ENCODE results near the gene AFF1. TPM values are rescaled to one million over a fixed set of nuclear protein-coding genes. Genes with fewer than 3 reads are reported as not detected.

The AFF1 gene
- total and polyA plus RNA-seq, 2 donors (not counting 1 experiment from before 2014, with no cell fraction given) = 15.5 to 21.1 TPM

DNA sequence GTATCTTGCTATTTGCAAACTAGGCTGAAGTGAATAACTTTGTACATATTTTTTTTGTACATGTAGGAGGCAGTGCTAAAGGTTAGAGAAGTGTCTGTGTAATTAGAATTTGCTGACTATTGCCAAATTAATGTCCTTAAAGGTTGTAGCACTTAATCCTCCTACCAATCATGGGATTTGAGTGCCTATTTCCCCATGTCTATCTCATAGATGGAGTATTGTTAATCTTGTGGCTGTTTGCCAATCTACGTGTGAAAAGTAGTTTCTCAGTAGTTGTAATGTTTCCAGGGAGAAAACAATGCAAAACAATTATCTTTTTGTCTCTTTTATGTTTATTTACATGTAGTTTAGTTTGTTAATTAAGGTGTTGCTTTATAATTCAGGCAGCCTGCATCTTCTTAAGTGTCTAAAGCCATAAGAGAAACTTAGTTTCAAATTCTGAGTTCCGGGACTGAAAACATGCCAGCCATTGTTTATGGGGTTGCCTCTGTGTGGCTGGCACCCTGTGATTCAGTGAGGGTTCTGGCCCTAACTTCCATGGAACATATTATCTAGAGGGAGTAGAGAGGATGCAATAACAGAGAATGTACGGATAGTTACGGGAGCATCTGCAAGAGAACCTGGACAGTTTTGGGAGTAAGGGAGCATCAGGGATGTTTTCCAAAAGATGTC, 143.2 kb downstream of the AFF1 start:
- Histone ChIP-seq H3K27me3 (ENCODE audit: control insufficient read depth, insufficient read depth, low read length) (no peaks in the 10 kb centered on the region), H3K9me3 (ENCODE audit: control insufficient read depth, insufficient read depth, low read depth, low read length) (no peaks in the 10 kb centered on the region), H3K79me2 (ENCODE audit: control insufficient read depth, insufficient read depth, low read length) (peaks cover 12% of the 10 kb centered on the region), H3K9ac (ENCODE audit: insufficient read depth, low read length) (no peak overlapping the region), H3K4me2 (ENCODE audit: extremely low read depth, insufficient read depth, low read length) (peak overlapping the region; percentile 1), H3K36me3 (ENCODE audit: control insufficient read depth, insufficient read depth, low read length) (no peaks in the 10 kb centered on the region), H3K4me1 (ENCODE audit: control insufficient read depth, extremely low read depth, insufficient read depth, low read length) (peaks cover 11% of the 10 kb centered on the region), H2AFZ (ENCODE audit: low read length) (no peak overlapping the region), H3K4me3 (replicated peaks in 1 of 4; ENCODE audit: control extremely low read depth in 1 of 4, insufficient read depth in 1 of 4, low read depth in 3 of 4, low read length in 4 of 4) (no peak overlapping the region), H4K20me1 (ENCODE audit: control insufficient read depth, extremely low read depth, insufficient read depth, low read length) (no peaks in the 10 kb centered on the region), H3K27ac (ENCODE audit: insufficient read depth, low read length) (no peak overlapping the region)
- DNase-seq (ENCODE audit: low read depth in 2 of 2) = no peak
- TF ChIP-seq, protein P1, sequence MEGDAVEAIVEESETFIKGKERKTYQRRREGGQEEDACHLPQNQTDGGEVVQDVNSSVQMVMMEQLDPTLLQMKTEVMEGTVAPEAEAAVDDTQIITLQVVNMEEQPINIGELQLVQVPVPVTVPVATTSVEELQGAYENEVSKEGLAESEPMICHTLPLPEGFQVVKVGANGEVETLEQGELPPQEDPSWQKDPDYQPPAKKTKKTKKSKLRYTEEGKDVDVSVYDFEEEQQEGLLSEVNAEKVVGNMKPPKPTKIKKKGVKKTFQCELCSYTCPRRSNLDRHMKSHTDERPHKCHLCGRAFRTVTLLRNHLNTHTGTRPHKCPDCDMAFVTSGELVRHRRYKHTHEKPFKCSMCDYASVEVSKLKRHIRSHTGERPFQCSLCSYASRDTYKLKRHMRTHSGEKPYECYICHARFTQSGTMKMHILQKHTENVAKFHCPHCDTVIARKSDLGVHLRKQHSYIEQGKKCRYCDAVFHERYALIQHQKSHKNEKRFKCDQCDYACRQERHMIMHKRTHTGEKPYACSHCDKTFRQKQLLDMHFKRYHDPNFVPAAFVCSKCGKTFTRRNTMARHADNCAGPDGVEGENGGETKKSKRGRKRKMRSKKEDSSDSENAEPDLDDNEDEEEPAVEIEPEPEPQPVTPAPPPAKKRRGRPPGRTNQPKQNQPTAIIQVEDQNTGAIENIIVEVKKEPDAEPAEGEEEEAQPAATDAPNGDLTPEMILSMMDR (conservative IDR thresholded peaks at IDR 0.05 in 1 of 2, IDR thresholded peaks at IDR 0.05 in 1 of 2; ENCODE audit: low read depth in 1 of 2, low read length in 2 of 2) = no peak

DNA sequence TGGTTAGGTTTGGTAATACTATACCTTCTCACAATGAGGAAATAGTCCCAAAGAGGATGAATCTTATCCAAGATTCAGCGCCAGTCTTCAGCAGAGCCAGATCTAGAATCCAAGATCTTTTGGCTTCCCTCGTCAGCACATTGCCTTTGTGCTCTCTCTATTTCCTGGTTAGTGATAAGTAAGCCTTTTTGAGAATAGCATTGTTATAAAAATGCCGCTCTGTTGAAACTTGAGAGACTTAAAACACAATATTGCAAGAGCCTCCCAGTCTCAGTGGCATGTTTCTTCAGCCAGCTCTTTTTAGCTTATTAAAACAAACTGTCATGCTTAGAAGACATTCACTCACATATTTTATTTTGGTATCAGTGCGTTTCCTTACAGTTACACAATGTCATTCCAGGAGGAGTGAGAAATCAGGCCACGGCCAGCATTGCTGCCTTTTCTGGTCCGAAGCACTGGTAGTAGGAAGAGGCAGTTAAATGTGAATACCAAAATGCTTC, 144.2 kb downstream of the AFF1 start:
- no peaks in the 10 kb centered on the region for H3K27me3 ChIP-seq (ENCODE audit: control insufficient read depth, insufficient read depth, low read length)
- TF ChIP-seq, protein P1 (conservative IDR thresholded peaks at IDR 0.05 in 1 of 2, IDR thresholded peaks at IDR 0.05 in 1 of 2; ENCODE audit: low read depth in 1 of 2, low read length in 2 of 2) = no peak
- TF ChIP-seq EZH2 (IDR thresholded peaks at IDR 0.05; ENCODE audit: low read length, missing control alignments) = no peak
- no peak overlapping the region for H3K9ac ChIP-seq (ENCODE audit: insufficient read depth, low read length)
- DNase-seq (ENCODE audit: low read depth in 2 of 2) = peak; percentile 74 to 92
- H3K4me1 ChIP-seq (ENCODE audit: control insufficient read depth, extremely low read depth, insufficient read depth, low read length) = peaks cover 7% of the 10 kb centered on the region
- no peaks in the 10 kb centered on the region for H3K36me3 ChIP-seq (ENCODE audit: control insufficient read depth, insufficient read depth, low read length)
- H3K4me3 ChIP-seq (replicated peaks in 1 of 4; ENCODE audit: control extremely low read depth in 1 of 4, insufficient read depth in 1 of 4, low read depth in 3 of 4, low read length in 4 of 4) = peak overlapping the region in 3 of 4 experiments; percentile 5 to 30 (median 8)
- no peaks in the 10 kb centered on the region for H4K20me1 ChIP-seq (ENCODE audit: control insufficient read depth, extremely low read depth, insufficient read depth, low read length)
- peaks cover 12% of the 10 kb centered on the region for H3K79me2 ChIP-seq (ENCODE audit: control insufficient read depth, insufficient read depth, low read length)
- no peak overlapping the region for H2AFZ ChIP-seq (ENCODE audit: low read length)
- H3K27ac ChIP-seq (ENCODE audit: insufficient read depth, low read length) = peak overlapping the region; percentile 46
- H3K9me3 ChIP-seq (ENCODE audit: control insufficient read depth, insufficient read depth, low read depth, low read length) = no peaks in the 10 kb centered on the region
- H3K4me2 ChIP-seq (ENCODE audit: extremely low read depth, insufficient read depth, low read length) = peak overlapping the region; percentile 55

DNA sequence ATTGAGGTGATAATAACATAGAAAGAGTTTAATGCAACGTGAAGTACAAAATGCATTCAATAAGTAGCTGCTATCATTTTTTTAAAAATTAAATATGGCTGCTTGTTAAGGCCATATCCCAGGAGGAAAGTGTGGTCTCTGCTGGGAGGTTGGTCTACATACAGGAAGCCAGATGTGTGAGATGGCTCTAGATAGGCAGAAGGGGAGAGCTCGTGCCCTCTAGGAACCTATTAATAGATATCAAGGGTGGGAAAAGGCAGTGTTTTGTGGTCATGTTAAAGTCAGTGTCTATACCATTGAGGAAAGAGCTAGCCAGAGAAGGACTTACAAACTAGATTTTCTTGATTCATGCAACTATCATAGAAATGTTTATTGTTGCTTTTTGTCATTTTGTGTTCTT, 145.2 kb downstream of the AFF1 start:
- no peak for TF ChIP-seq EZH2 (IDR thresholded peaks at IDR 0.05; ENCODE audit: low read length, missing control alignments)
- TF ChIP-seq, protein P1 (conservative IDR thresholded peaks at IDR 0.05 in 1 of 2, IDR thresholded peaks at IDR 0.05 in 1 of 2; ENCODE audit: low read depth in 1 of 2, low read length in 2 of 2) = no peak
- Histone ChIP-seq H3K4me2 (ENCODE audit: extremely low read depth, insufficient read depth, low read length) (peak overlapping the region; percentile 8), H4K20me1 (ENCODE audit: control insufficient read depth, extremely low read depth, insufficient read depth, low read length) (no peaks in the 10 kb centered on the region), H3K36me3 (ENCODE audit: control insufficient read depth, insufficient read depth, low read length) (no peaks in the 10 kb centered on the region), H3K79me2 (ENCODE audit: control insufficient read depth, insufficient read depth, low read length) (peaks cover 12% of the 10 kb centered on the region), H3K9ac (ENCODE audit: insufficient read depth, low read length) (no peak overlapping the region), H3K9me3 (ENCODE audit: control insufficient read depth, insufficient read depth, low read depth, low read length) (no peaks in the 10 kb centered on the region), H3K4me3 (replicated peaks in 1 of 4; ENCODE audit: control extremely low read depth in 1 of 4, insufficient read depth in 1 of 4, low read depth in 3 of 4, low read length in 4 of 4) (no peak overlapping the region), H3K27me3 (ENCODE audit: control insufficient read depth, insufficient read depth, low read length) (no peaks in the 10 kb centered on the region), H2AFZ (ENCODE audit: low read length) (no peak overlapping the region), H3K4me1 (ENCODE audit: control insufficient read depth, extremely low read depth, insufficient read depth, low read length) (peaks cover 7% of the 10 kb centered on the region), H3K27ac (ENCODE audit: insufficient read depth, low read length) (no peak overlapping the region)
- no peak for DNase-seq (ENCODE audit: low read depth in 2 of 2)
